GM21737 (cell line): ENCODE data around the gene COX19.
A peak's percentile ranks its signal among the peaks of the same experiment; 100 is the strongest.
"Not testable (repeated sequence)": the region's sequence is repeated elsewhere in the genome, so short reads cannot be mapped to it uniquely, and the experiment has no call there.

Experiments used
- ATAC-seq: cut with Tn5 transposase; IDR thresholded peaks from one replicate; pipeline ENCODE4 v1.9.1; 2021; ENCODE audit warnings: mild to moderate bottlenecking, moderate library complexity; ENCODE audit not compliant: unreplicated experiment

Gene COX19

DNA sequence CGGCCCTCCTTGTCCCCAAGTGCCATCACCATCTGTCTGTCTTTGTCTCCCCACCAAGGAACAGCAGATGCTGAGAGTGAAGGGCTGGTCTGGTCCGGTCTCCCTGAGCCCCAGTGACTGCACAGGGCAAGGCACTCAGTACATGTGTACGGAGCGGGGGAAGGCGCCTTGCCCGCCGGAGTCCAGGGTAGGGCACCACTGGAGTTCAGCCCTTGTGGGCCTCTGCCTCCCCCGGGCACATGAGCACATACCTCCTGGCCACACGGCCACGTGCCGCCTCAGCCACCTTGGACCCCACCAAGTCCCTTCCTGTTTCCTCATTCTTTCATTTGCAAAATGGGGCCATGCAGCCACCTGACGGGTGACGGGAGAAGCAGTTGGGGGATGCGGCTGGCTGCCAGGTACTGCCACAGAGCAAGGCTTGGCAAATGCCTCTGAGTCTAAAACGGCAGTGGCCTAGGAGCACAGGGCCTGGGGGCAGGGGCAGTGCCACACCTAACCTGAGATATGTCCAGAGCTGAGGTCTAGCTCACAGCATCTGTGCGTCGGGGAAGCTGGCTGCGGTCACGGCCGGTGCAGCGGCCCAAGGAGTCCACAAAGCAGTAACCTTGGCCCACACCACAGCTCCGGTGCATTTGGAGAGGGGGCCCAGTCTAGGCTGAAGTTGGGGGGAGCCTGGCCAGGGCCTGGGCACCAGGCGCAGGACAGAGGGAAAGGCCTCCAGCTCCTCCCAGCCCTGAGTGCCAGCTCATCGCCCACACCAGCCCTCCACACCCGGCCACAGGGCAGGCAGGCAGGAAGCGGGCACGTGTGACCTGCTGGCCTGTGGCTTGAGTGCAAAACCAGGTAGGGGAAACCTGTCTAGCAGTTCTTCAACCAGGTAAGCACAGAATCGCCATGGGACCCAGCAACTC is 26.1 kb downstream of the COX19 start:
- ATAC-seq: no peak

DNA sequence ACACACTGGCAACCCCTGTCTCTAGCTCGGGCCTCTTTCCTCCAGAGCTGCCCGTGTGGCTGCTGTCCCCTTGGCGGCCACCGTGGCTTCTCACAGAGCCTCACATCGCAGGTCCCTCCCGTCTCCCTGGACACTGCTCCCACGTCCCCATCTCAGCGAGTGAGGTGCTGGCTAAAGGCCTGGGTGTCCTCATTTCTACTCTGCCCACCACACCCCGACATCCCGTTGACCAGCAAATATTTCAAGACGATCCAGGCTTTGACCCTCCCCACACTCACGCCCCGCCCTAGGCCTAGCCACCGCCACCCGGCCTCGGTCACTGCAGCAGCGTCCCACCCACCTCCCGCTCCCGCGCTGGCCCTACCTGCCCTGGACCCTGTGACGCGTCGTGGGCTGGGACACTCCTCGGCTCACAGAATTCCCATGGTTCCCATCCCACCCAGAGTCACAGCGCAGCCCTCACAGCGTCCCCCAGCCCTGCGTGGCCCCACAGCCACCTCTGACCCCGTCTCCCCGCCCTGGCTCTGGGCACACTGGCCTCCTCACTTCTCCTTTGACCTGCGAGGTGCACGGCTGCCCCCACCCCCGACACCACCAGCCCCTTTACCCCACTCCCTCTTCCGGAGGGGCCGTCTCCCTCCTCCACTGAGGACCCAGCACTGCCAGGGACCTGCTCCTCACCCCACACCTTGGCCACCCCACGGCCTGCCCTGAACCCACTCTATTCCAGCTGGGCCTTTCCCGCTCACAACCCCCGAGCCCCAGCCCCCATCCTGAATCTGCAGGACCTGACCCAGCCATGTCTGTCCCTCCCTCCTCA is 27.7 kb downstream of the COX19 start:
- no peak for ATAC-seq

DNA sequence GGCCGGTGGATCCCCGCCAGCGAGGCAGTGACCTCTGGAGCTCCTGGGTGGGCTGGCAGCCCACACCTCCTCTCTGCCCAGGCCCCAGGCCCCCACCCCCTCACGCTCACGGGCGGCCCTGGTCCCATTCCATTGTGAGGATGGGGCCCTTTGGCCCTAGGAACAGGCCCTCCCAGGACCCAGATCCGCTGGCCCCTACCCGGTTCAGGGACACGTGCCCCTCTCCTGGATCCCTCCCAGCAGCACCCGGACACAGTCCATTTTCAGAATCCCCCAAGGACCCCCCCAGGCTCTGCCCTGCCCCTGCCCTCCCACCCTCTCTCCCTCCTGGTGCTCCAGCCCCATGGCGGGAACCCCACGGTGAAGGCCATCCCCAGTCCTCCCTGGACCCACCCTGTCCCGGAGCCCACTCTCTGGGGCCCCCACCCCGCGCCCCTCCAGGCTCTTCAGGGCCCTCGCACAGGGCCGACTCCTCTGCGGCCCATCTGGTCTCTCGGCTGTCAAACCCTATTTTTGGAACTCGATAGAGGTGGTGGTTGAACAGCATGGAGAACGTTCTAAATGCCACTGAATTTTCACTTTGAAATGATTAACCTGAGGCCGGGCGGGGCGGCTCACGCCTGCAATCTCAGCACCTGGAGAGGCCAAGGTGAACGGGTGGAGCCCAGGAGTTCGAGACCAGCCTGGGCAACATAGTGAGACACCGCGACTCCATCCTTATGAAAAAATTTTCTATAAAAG is 28.9 kb downstream of the COX19 start:
- ATAC-seq: no peak

DNA sequence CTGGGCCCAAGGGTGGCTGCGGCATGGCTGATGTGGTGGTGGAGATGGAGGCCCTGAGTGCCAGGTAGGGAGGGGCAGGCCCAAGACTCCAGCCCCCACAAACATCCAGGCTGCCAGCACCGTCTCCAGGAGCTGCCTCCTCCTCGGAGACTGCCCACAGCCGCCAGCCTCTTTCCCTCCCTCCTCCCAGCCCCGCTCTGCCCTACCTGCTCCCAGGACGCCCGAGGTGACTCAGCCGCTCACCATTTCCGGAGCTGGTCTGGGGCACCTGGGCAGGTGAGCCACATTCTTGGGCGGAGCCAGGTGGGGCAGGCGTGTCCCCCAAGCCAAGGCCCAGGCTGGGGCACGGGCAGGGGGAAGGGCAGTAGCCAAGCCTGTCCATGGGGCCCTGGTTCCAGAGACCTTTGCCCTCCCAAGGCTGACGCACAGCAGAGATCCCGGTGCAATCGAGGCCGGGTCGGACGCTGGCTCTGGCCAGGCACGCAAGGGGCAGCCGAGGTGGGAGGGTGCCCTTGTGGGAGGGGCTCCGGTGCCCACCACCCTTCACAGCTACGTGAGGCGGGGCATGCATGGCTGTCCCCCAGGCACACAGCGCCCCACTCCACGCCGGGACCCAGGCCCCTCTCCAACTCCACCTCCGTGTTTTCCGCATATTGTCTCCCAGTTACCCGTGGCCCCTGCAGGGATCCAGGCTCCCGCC is 29.6 kb downstream of the COX19 start:
- no peak for ATAC-seq

DNA sequence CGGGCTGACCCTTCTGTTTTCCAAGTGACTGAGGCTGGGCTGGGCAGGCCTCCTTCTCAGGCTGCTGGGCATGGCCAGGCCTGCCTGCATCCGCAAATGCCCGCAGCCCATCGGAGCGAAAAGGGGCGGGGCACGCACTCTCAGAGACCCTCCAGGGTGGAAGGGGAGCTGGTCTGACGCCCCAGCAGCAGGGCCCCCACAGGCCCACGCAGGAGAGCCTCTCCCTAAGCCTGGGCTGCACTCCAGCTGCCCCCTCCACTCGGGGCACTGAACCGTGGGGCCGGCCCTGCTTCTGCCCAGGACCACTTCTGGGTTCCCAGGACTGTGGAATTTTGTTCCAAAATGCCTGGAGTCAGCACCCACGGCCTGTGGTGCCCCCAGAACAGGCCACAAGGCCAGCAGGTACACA is 30.2 kb downstream of the COX19 start:
- no peak for ATAC-seq

DNA sequence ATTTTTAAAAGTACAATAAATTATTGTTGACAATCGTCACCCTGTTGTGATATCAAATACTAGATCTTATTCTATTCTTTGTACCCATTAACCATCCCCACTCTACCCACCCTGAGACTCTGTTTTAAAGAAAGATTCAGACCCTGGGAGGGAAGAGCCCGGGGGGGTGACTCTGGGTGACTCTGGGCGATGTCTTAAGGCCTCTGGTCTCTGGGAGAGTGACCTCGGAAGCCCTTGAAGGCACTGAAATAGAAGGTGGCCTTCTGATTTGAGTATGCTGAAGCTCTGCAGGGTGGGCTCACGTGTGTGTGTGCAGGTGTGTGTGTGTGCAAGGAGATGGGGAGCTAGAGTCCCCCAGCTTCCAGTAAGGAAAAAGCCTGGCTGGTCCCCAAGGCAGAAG is 30.6 kb downstream of the COX19 start:
- no peak for ATAC-seq

DNA sequence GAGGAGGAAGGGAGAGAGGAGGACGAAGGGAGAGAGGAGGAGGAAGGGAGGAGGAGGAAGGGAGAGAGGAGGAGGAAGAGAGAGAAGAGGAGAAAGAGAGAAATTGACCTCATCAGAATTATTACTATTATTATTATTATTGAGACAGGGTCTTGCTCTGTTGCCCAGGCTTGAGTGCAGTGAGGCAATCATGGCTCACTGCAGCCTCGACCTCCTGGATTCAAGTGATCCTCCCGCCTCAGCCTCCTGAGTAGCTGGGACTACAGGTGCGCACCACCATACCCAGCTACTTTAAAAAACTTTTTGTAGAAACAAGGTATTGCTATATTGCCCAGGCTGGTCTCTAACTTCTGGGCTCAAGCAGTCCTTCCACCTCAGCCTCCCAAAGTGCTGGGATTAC is 31.6 kb downstream of the COX19 start:
- not testable (repeated sequence) for ATAC-seq

DNA sequence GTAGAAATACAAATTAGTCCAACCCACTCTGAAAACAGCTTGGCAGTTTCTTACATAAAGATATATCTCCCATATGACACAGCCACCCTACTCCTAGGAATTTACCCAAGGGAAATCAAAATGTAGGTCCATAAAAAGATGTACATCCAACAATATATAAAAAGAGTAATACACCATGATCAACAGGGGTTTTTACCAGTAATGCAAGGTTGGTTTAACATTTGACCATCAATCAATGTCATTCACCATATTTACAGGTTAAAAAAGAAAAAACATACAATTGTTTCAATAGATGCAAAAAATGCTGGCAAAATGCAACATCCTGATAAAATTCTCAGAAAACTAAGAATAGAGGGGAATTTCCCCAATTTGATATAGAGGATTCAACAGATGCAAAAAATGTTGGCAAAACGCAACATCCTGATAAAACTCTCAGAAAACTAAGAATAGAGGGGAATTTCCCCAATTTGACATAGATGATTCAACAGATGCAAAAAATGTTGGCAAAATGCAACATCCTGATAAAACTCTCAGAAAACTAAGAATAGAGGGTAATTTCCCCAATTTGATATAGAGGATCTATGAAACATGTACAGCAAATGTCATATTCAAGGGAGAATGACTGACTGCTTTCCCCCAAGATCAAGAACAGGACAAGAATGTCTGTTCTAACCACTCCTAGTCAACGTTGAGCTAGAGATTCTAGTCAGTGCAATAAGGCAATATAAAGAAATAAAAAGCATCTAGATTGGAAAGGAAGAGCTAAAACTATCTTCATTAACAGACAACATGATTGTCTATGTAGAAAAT is 34.5 kb downstream of the COX19 start:
- ATAC-seq: no peak

DNA sequence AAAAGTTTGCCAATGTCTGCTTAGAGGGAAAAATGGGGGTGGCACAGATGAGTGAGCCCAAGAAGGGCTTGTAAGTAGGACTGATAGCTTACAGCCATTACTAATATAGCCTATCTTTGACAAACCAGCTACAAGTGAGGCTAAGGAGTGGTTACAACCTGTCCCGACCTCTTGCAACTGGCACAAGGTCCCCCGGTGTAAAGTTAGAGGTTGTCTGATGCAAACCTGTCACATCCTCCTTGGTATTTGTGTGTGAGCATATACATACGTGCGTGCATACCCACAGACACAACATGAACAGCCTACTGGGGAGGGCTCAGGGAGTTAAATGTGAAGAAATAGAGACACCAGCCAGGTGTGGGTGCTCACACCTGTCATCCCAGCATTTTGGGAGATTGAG is 35.5 kb downstream of the COX19 start:
- ATAC-seq: no peak

DNA sequence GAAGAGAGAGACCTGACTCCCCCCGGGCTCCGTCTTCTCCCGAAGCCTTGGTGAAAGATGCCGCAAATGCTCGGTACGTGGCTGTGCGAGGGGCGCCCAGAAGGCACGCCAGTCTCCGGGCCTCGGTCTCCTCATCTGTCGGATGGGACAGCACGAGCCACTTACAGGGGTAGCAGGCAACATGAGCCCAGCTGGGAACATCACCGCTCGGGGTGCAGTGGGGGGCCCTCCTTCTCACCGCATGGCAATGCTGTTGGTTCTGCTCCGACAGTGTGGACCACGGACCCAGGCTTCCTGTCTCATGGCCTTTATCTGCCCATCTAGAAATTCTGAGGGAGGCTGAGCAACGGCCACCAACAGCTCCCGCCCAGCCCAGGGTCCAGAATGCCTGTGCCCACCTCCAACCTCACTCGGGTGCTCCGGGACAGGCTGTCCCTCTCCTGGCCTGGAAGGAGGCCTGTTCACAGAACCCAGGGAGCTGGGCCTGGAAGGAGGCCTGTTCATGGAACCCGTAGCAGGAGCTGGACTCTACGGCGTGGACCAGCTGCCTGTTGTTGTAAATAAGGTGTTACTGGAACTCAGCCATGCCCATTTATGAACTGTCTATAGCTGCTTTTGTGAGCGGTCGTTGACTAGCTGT is 36.7 kb downstream of the COX19 start:
- no peak for ATAC-seq

DNA sequence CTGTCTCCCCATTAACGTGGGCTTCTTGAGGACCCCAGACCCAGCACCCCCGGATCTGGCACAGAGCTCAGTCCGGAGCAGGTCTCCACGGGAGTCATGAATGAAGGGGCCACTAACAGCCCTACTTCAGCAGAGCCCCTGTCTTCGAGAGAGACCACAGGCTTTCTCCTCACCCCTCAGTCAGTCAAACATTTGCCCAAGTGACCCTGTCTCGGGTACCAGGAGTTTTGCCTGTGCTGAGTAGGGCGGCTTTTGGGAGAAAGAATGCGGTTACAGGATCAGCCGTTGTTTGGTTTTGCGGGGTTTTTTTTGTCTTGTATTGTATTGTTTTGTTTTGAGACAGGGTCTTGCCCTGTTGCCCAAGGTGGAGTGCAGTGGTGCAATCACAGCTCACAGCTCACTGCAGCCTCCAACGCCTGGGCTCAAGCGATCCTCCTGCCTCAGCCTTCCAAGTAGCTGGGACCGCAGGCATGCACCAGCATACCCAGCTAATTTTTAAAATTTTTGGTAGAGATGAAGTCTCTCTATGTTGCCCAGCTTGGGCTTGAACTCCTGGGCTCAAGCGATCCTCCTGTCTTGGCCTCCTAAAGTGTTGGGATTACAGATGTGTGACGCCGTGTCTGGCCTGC is 37.4 kb downstream of the COX19 start:
- ATAC-seq: no peak

DNA sequence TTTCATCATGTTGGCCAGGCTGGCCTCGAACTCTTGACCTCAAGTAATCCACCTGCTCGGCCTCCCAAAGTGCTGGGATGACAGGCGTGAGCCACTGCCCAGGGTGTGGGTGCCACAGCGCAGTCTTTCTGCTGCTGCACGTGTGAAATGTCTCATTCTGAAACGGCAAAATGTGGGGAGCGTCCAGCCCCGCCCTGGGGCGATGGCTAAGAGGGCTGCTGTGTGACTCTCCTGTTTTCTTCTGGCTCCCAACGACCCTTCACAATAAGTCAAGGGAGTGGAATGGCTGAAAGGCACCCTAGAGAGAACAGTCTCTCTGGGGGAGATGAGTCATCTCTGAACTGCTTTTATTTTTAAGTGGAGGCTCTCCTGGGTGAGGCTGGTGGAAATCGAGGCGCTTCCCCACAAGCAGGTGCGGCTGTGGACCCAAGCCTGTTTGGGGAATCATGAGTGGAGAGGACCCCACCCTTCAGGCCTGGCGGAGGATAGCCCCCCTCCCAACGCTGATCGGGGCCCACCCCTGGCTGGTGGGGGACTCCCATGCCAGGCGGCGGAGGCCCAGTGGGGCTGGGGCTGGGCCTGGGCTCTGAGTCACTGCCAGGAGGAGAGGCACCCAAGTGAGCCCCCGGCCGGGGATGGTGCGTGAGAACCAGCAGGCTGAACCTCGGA is 38.8 kb downstream of the COX19 start:
- peak; percentile 58 for ATAC-seq

DNA sequence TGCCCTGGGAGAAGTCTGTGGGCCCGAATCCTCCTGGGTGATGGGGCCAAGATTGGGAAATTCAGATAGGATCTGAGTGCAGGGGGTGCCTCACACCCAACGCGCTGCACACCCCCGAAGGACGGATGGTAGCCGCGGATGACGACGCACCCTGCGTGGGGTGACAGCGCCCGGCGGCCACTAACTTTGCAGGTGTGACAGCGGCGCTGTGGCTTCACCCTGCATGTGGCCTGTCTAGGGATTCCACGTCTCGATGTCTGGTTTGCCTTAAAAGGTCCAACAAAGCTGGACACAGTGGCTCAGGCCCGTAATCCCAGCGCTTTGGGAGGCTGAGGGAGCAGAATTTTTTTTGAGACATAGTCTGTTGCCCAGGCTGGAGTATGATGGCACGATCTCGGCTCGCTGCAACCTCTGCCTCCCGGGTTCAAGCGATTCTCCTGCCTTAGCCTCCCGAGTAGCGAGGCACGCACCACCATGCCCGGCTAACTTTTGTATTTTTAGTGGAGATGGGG is 39.4 kb downstream of the COX19 start:
- ATAC-seq: no peak

DNA sequence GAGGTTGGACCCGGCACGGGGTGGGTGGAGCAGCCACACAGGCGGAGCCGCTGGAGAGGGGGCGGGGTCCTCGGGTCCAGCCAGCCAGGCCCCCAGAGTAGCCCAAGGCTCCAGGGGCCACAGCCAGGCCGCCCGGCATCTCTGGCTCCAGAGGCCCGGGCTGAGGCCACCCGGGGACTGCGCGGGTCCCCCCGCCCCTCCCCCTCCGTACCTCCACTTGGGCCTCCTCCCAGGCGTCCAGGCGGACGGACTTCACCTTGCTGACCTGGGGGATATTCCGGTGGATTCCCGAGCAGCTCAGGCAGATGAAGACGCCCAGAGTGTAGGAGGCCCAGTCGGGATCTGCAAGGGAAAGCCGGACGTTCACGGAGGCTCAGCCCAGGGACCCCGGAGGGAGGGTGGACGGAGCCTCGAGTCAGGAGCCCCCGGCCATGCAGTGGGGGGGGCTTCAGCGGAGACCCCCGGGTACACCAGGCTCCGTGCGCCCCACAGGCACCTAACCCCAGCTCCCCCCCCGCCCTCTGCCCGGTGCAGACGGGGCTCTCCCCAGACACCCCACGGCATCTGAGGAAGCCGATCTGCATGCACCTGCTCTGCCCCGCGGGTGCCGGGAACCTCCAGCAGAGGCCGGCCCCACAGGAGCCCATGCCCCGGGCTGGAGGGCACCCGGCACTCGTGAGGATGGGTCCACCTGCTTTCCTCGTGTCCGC is 40.0 kb downstream of the COX19 start:
- no peak for ATAC-seq

DNA sequence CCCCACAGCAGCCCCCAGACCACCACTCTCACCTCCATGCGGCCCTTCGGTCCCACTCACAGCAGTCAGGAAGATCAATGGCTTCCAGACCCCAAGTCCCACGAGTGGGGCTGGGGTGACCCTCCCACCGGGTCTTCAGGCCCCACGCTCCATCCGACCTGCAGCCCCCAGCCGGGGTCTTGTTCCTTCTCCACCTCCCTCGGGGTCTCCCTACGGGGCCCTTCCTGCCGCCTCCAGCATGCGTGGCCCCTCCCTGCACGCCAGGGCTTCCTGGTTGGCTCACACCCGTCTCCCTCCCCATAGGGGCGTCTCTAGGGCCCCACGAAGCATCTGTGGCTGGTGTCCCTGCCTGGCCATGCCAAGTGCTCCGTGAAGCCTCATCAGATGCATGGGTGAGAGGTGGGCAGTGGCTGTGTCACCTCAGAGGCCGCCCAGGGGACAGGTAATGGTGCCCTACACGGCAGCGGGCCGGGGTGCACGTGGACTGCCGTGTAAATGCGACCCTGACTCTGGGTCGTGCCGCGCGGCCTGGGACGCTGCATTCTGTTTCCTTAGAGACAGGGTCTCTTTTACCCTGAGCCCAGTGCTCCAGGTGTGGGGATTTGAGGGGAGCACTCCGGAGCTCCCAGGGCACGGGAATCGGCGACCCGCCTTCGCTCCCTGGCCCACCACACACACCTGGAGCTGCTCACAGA is 40.7 kb downstream of the COX19 start:
- no peak for ATAC-seq

DNA sequence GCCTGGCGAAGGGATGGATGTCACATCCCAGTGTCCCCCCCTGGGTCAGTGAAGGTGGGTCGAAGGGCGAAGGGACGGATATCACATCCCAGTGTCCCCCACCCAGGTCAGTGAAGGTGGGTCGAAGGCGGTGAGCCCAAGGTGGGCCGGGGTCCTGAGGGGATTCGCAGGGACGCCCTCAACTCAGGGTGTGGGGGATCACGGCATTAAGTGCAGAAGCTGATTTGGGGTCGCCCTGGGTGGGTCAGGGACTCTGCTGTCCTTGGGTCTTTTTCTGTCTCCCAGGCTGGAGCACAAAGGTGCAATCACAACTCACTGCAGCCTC is 42.7 kb downstream of the COX19 start:
- ATAC-seq: no peak
